Measurements from ENCODE around the gene ILKAP. TPM values are rescaled to one million over a fixed set of nuclear protein-coding genes. Genes with fewer than 3 reads are reported as not detected.

ILKAP gene
- total RNA-seq, 2 donors from 2014 or later = 53.2 to 55.5 TPM

GRCh38 chr2:238163481-238164198 lies 39.9 kb downstream of the ILKAP start:
- Mint-ChIP-seq H3K27ac (no peak overlapping the region), H3K9me3 (no peaks in the 10 kb centered on the region), H3K36me3 (ENCODE audit: insufficient read depth in 2 of 2) (no peaks in the 10 kb centered on the region), H3K27me3 (ENCODE audit: low read depth) (peaks cover 28% of the 10 kb centered on the region), H3K4me1 (ENCODE audit: low read depth) (peaks cover 15% of the 10 kb centered on the region), H3K4me3 (no peak overlapping the region)
- DNase-seq (no peak), ATAC-seq (replicated peaks in 1 of 2) (no peak)

GRCh38 chr2:238162846-238163441 lies 40.6 kb downstream of the ILKAP start:
- no peaks in the 10 kb centered on the region for H3K36me3 Mint-ChIP-seq (ENCODE audit: insufficient read depth in 2 of 2)
- no peak for ATAC-seq (replicated peaks in 1 of 2)

GRCh38 chr2:238162251-238162845 lies 41.1 kb downstream of the ILKAP start:
- Mint-ChIP-seq H3K27me3 (ENCODE audit: low read depth) (peaks cover 28% of the 10 kb centered on the region), H3K4me3 (no peak overlapping the region), H3K9me3 (no peaks in the 10 kb centered on the region), H3K27ac (no peak overlapping the region), H3K36me3 (ENCODE audit: insufficient read depth in 2 of 2) (no peaks in the 10 kb centered on the region), H3K4me1 (ENCODE audit: low read depth) (peaks cover 15% of the 10 kb centered on the region)
- ATAC-seq (replicated peaks in 1 of 2) = no peak
- DNase-seq = no peak

More at GRCh38 chr2:238162846-238163441, 40.6 kb downstream of the ILKAP start:
- H3K9me3 Mint-ChIP-seq = no peaks in the 10 kb centered on the region
- no peak overlapping the region for H3K4me3 Mint-ChIP-seq
- no peak for DNase-seq
- H3K4me1 Mint-ChIP-seq (ENCODE audit: low read depth) = peaks cover 15% of the 10 kb centered on the region
- H3K27me3 Mint-ChIP-seq (ENCODE audit: low read depth) = peaks cover 28% of the 10 kb centered on the region
- H3K27ac Mint-ChIP-seq = no peak overlapping the region

GRCh38 chr2:238161291-238162051 lies 42.0 kb downstream of the ILKAP start:
- no peaks in the 10 kb centered on the region for H3K36me3 Mint-ChIP-seq (ENCODE audit: insufficient read depth in 2 of 2)

GRCh38 chr2:238160206-238161129 lies 43.0 kb downstream of the ILKAP start:
- H3K4me1 Mint-ChIP-seq (ENCODE audit: low read depth) = peaks cover 15% of the 10 kb centered on the region
- H3K36me3 Mint-ChIP-seq (ENCODE audit: insufficient read depth in 2 of 2) = no peaks in the 10 kb centered on the region
- peaks cover 24% of the 10 kb centered on the region for H3K27me3 Mint-ChIP-seq (ENCODE audit: low read depth)
- H3K27ac Mint-ChIP-seq = no peak overlapping the region
- H3K9me3 Mint-ChIP-seq = no peaks in the 10 kb centered on the region
- DNase-seq (peak; percentile 30 to 55), ATAC-seq (replicated peaks in 1 of 2) (peak; percentile 34 to 41)
- H3K4me3 Mint-ChIP-seq = peak overlapping the region in 1 of 2 donors; percentile 75

More at GRCh38 chr2:238161291-238162051, 42.0 kb downstream of the ILKAP start:
- ATAC-seq (replicated peaks in 1 of 2) (no peak), DNase-seq (no peak)
- peaks cover 28% of the 10 kb centered on the region for H3K27me3 Mint-ChIP-seq (ENCODE audit: low read depth)
- peaks cover 15% of the 10 kb centered on the region for H3K4me1 Mint-ChIP-seq (ENCODE audit: low read depth)
- H3K4me3 Mint-ChIP-seq = no peak overlapping the region
- no peak overlapping the region for H3K27ac Mint-ChIP-seq
- no peaks in the 10 kb centered on the region for H3K9me3 Mint-ChIP-seq

- Mint-ChIP-seq H3K27ac (no peak overlapping the region), H3K36me3 (ENCODE audit: insufficient read depth in 2 of 2) (no peaks in the 10 kb centered on the region), H3K9me3 (no peaks in the 10 kb centered on the region), H3K4me3 (peak overlapping the region; percentile 75 to 85), H3K4me1 (ENCODE audit: low read depth) (peaks cover 15% of the 10 kb centered on the region), H3K27me3 (ENCODE audit: low read depth) (peaks cover 17% of the 10 kb centered on the region)
- no peak for DNase-seq
- no peak for ATAC-seq (replicated peaks in 1 of 2)
These were observed 43.8 kb downstream of the ILKAP start for GRCh38 chr2:238159661-238160205.

GRCh38 chr2:238159071-238159539 lies 44.4 kb downstream of the ILKAP start:
- peak; percentile 40 to 42 for DNase-seq
- Mint-ChIP-seq H3K4me3 (peak overlapping the region; percentile 75 to 85), H3K27me3 (ENCODE audit: low read depth) (peaks cover 12% of the 10 kb centered on the region), H3K9me3 (no peaks in the 10 kb centered on the region), H3K4me1 (ENCODE audit: low read depth) (peaks cover 15% of the 10 kb centered on the region), H3K27ac (no peak overlapping the region), H3K36me3 (ENCODE audit: insufficient read depth in 2 of 2) (no peaks in the 10 kb centered on the region)
- peak; percentile 61 to 62 for ATAC-seq (replicated peaks in 1 of 2)

GRCh38 chr2:238158509-238159070 lies 44.9 kb downstream of the ILKAP start, which contains the start of gene ERFE:
Gene ERFE (plus strand): TSS chr2:238158970. CDS start chr2:238159008, 38 bp downstream.
- Mint-ChIP-seq H3K36me3 (ENCODE audit: insufficient read depth in 2 of 2) (no peaks in the 10 kb centered on the region), H3K4me1 (ENCODE audit: low read depth) (peaks cover 15% of the 10 kb centered on the region), H3K9me3 (no peaks in the 10 kb centered on the region), H3K4me3 (peak within 1 kb of the TSS; percentile 75 to 85), H3K27ac (no peak within 1 kb of the TSS), H3K27me3 (ENCODE audit: low read depth) (peaks cover 12% of the 10 kb centered on the region)
- peak; percentile 71 to 79 for DNase-seq
- peak; percentile 72 to 76 for ATAC-seq (replicated peaks in 1 of 2)

- Mint-ChIP-seq H3K9me3 (no peaks in the 10 kb centered on the region), H3K27ac (no peak overlapping the region), H3K4me3 (peak overlapping the region; percentile 25 to 52), H3K4me1 (ENCODE audit: low read depth) (peaks cover 15% of the 10 kb centered on the region), H3K36me3 (ENCODE audit: insufficient read depth in 2 of 2) (no peaks in the 10 kb centered on the region), H3K27me3 (ENCODE audit: low read depth) (peaks cover 12% of the 10 kb centered on the region)
- DNase-seq (no peak), ATAC-seq (replicated peaks in 1 of 2) (no peak)
These were observed 45.4 kb downstream of the ILKAP start for GRCh38 chr2:238158018-238158508.

- ATAC-seq (replicated peaks in 1 of 2) = no peak
These were observed 45.9 kb downstream of the ILKAP start for GRCh38 chr2:238157506-238158017.

More at GRCh38 chr2:238157506-238158017, 45.9 kb downstream of the ILKAP start:
- Mint-ChIP-seq H3K4me1 (ENCODE audit: low read depth) (peaks cover 15% of the 10 kb centered on the region), H3K36me3 (ENCODE audit: insufficient read depth in 2 of 2) (no peaks in the 10 kb centered on the region), H3K4me3 (no peak overlapping the region), H3K27ac (no peak overlapping the region), H3K27me3 (ENCODE audit: low read depth) (peaks cover 12% of the 10 kb centered on the region), H3K9me3 (no peaks in the 10 kb centered on the region)
- DNase-seq = no peak
